HCT116 (cell line): Measurements from ENCODE around the gene CHSY3.

Source experiments
- CTCF ChIP-seq, 3 experiments: fragments of 200-600 bp in 1 of 3; sonication (generic) in 1 of 3; IDR thresholded peaks in 2 of 3; conservative IDR thresholded peaks in 1 of 3; 2 replicates each; pipeline ENCODE4 v1.5.1; 2012 to 2017; ENCODE audit warnings: low read depth in 2 of 3, low read length in 2 of 3, antibody characterized with exemption in 1 of 3, borderline replicate concordance in 1 of 3, control low read depth in 1 of 3, mild to moderate bottlenecking in 1 of 3, mixed read lengths in 1 of 3, mixed run types in 1 of 3, moderate library complexity in 1 of 3; ENCODE audit not compliant: insufficient read depth in 1 of 3
- EGR1 ChIP-seq: IDR thresholded peaks from 2 replicates; pipeline ENCODE4 v1.6.1; 2012; ENCODE audit warnings: low read depth
- ELF1 ChIP-seq: IDR thresholded peaks from 2 replicates; pipeline ENCODE4 v1.6.1; 2012; ENCODE audit warnings: low read depth, borderline replicate concordance
- POLR2A ChIP-seq: IDR thresholded peaks from 2 replicates; pipeline ENCODE4 v1.7.0; 2011; ENCODE audit warnings: borderline replicate concordance; ENCODE audit not compliant: insufficient read depth, insufficient read length; ENCODE audit errors: extremely low read depth
- POLR2AphosphoS5 ChIP-seq: IDR thresholded peaks from 2 replicates; pipeline ENCODE4 v1.6.1; 2011; ENCODE audit warnings: mild to moderate bottlenecking, low read depth, low read length, moderate library complexity
- RAD21 ChIP-seq: IDR thresholded peaks from 2 replicates; pipeline ENCODE4 v1.6.1; 2012; ENCODE audit warnings: low read depth, mild to moderate bottlenecking
- SP1 ChIP-seq: IDR thresholded peaks from 2 replicates; pipeline ENCODE4 v1.6.1; 2012; ENCODE audit warnings: low read depth
- YY1 ChIP-seq: IDR thresholded peaks from 2 replicates; pipeline ENCODE4 v1.6.1; 2011; ENCODE audit warnings: low read length, low read depth, moderate library complexity, mild to moderate bottlenecking; ENCODE audit not compliant: insufficient replicate concordance; ENCODE audit errors: extremely low read depth
- ZFX ChIP-seq: fragments of 450-650 bp; IDR thresholded peaks from 2 replicates; pipeline ENCODE4 v1.6.1; 2017
- ZNF274 ChIP-seq: fragments of 200-500 bp; sonication (Bioruptor generic); IDR thresholded peaks from 2 replicates; pipeline ENCODE4 v1.6.1; 2014; ENCODE audit warnings: mild to moderate bottlenecking, low read depth, low read length, inconsistent platforms

GRCh38 chr5:129978270-129978669, 74.0 kb downstream of the CHSY3 start:
- TF ChIP-seq ELF1 (no peak), CTCF (IDR thresholded peaks at IDR 0.05 in 2 of 3, conservative IDR thresholded peaks at IDR 0.05 in 1 of 3; ENCODE audit: borderline replicate concordance in 1 of 3, insufficient read depth in 1 of 3, low read depth in 2 of 3, low read length in 2 of 3) (no peak), POLR2AphosphoS5 (no peak), SP1 (no peak), ZNF274 (no peak), ZFX (no peak), POLR2A (no peak), RAD21 (no peak), YY1 (no peak), EGR1 (no peak)
